GM19452 (cell line): ENCODE measurements around the gene RPN2.

Experiments
- ATAC-seq: cut with Tn5 transposase; IDR thresholded peaks from one replicate; pipeline ENCODE4 v1.9.1; 2021; ENCODE audit not compliant: unreplicated experiment

The RPN2 gene

DNA sequence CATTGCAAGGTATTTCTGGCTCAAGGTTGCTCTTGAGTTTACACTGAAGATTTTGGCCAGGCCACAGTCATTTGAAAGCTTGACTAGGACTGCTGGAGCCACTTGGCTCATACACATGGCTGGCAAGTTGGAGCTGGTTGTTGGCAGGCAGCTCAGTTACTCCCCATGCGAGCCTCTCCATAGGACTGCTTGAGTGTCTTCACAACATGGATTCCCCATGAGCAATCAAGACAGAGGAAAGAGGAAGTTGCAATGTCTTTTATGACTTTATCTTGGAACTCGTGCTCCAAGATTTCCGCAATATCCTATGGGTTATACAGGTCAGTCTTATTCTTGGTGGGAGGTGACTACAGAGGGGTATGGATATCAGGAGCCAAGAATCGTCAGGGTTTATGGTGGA, 109.0 kb downstream of the RPN2 start:
- ATAC-seq = no peak

DNA sequence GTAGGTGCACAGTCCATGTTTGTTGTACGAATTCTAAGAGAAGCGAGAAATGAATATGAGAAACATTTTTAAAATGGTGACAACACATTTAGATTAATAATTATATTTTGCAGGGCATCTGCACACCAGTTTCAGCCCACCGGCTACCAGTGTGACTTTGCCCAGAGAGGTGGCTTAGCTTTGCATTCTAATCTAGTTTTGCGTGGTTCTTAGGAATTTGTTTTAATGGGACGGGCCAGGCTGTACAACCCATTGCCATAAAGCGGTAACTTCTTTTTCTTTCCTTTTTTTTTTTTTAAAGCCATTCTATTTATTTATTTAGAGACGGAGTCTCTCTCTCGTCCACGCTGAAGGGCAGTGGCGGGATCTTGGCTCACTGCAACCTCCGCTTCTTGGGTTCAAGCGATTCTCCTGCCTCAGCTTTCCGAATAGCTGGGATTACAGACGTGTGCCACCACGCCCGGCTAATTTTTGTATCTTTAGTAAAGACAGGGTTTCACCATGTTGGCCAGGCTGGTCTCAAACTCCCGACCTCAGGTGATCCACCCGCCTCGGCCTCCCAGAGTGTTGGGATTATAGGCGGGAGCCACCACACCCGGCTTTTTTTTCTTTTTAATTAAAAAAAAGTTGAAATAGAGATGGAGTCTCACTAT, 111.2 kb downstream of the RPN2 start:
- ATAC-seq = no peak
